ENCODE results near the gene C5orf24.
A peak's percentile ranks its signal among the peaks of the same experiment; 100 is the strongest.
"Not testable (repeated sequence)": the region's sequence is repeated elsewhere in the genome, so short reads cannot be mapped to it uniquely, and the experiment has no call there.

Gene C5orf24

GRCh38 chr5:134877159-134877558 lies 31.4 kb downstream of the C5orf24 start:
- H3F3A ChIP-seq (ENCODE audit: control insufficient read depth, insufficient read depth) = peaks cover 4% of the 10 kb centered on the region; the same call in 1 of the 2 replicates
- peaks cover 62% of the 10 kb centered on the region for H3K79me2 ChIP-seq (ENCODE audit: control insufficient read depth, low read length)
- no peaks in the 10 kb centered on the region for H3K9me3 ChIP-seq (ENCODE audit: control insufficient read depth, insufficient read depth, low read length)
- no peaks in the 10 kb centered on the region for H3K27me3 ChIP-seq (ENCODE audit: control insufficient read depth, low read length)
- peaks cover 23% of the 10 kb centered on the region for H3K36me3 ChIP-seq (ENCODE audit: control insufficient read depth, low read length)
- H4K20me1 ChIP-seq (ENCODE audit: control insufficient read depth, insufficient read depth, low read depth, low read length) = no peaks in the 10 kb centered on the region
- H3K4me3 ChIP-seq (ENCODE audit: low read length) = no peak overlapping the region
- no peak overlapping the region for H3K27ac ChIP-seq (ENCODE audit: low read depth, low read length)
- H3K4me1 ChIP-seq (ENCODE audit: control insufficient read depth, low read length) = peaks cover 32% of the 10 kb centered on the region
- TF ChIP-seq EZH2phosphoT487 (IDR thresholded peaks at IDR 0.05; ENCODE audit: borderline replicate concordance, low read length) = no peak
- TF ChIP-seq CTCF (IDR thresholded peaks at IDR 0.05; ENCODE audit: low read depth, low read length, poor library complexity, severe bottlenecking) = no peak
- H3K9me2 ChIP-seq (replicated peaks; ENCODE audit: control insufficient read depth, low read length) = no peaks in the 10 kb centered on the region
- H3K4me2 ChIP-seq (ENCODE audit: low read length) = peak overlapping the region; percentile 94; the same call in 1 of the 2 replicates

- no peaks in the 10 kb centered on the region for H3K9me2 ChIP-seq (replicated peaks; ENCODE audit: control insufficient read depth, low read length)
- H3K36me3 ChIP-seq (ENCODE audit: control insufficient read depth, low read length) = peaks cover 23% of the 10 kb centered on the region
- H3K79me2 ChIP-seq (ENCODE audit: control insufficient read depth, low read length) = peaks cover 69% of the 10 kb centered on the region
- H3K4me2 ChIP-seq (ENCODE audit: low read length) = no peak overlapping the region
- no peaks in the 10 kb centered on the region for H4K20me1 ChIP-seq (ENCODE audit: control insufficient read depth, insufficient read depth, low read depth, low read length)
- no peak overlapping the region for H3K27ac ChIP-seq (ENCODE audit: low read depth, low read length)
- H3F3A ChIP-seq (ENCODE audit: control insufficient read depth, insufficient read depth) = no peaks in the 10 kb centered on the region
- no peak overlapping the region for H3K4me3 ChIP-seq (ENCODE audit: low read length)
- no peaks in the 10 kb centered on the region for H3K27me3 ChIP-seq (ENCODE audit: control insufficient read depth, low read length)
- TF ChIP-seq CTCF (IDR thresholded peaks at IDR 0.05; ENCODE audit: low read depth, low read length, poor library complexity, severe bottlenecking) = no peak
- no peak for TF ChIP-seq EZH2phosphoT487 (IDR thresholded peaks at IDR 0.05; ENCODE audit: borderline replicate concordance, low read length)
- H3K4me1 ChIP-seq (ENCODE audit: control insufficient read depth, low read length) = peaks cover 23% of the 10 kb centered on the region
- H3K9me3 ChIP-seq (ENCODE audit: control insufficient read depth, insufficient read depth, low read length) = no peaks in the 10 kb centered on the region
These were observed 32.6 kb downstream of the C5orf24 start for GRCh38 chr5:134878403-134878802.

- Histone ChIP-seq H3K4me2 (ENCODE audit: low read length) (no peak overlapping the region), H3K27ac (ENCODE audit: low read depth, low read length) (no peak overlapping the region), H3K27me3 (ENCODE audit: control insufficient read depth, low read length) (no peaks in the 10 kb centered on the region), H3K9me3 (ENCODE audit: control insufficient read depth, insufficient read depth, low read length) (no peaks in the 10 kb centered on the region), H3K36me3 (ENCODE audit: control insufficient read depth, low read length) (peaks cover 23% of the 10 kb centered on the region), H3F3A (ENCODE audit: control insufficient read depth, insufficient read depth) (no peaks in the 10 kb centered on the region), H4K20me1 (ENCODE audit: control insufficient read depth, insufficient read depth, low read depth, low read length) (no peaks in the 10 kb centered on the region), H3K9me2 (replicated peaks; ENCODE audit: control insufficient read depth, low read length) (no peaks in the 10 kb centered on the region), H3K4me3 (ENCODE audit: low read length) (no peak overlapping the region), H3K4me1 (ENCODE audit: control insufficient read depth, low read length) (peaks cover 17% of the 10 kb centered on the region), H3K79me2 (ENCODE audit: control insufficient read depth, low read length) (peaks cover 66% of the 10 kb centered on the region)
- TF ChIP-seq CTCF (IDR thresholded peaks at IDR 0.05; ENCODE audit: low read depth, low read length, poor library complexity, severe bottlenecking) (no peak), EZH2phosphoT487 (IDR thresholded peaks at IDR 0.05; ENCODE audit: borderline replicate concordance, low read length) (no peak)
These were observed 33.7 kb downstream of the C5orf24 start for GRCh38 chr5:134879456-134879855.

GRCh38 chr5:134880937-134881336 lies 35.2 kb downstream of the C5orf24 start:
- not testable (repeated sequence) for H3K27ac ChIP-seq (ENCODE audit: low read depth, low read length); H3K4me2 ChIP-seq (ENCODE audit: low read length); H3K9me2 ChIP-seq (replicated peaks; ENCODE audit: control insufficient read depth, low read length); H3K4me3 ChIP-seq (ENCODE audit: low read length); H4K20me1 ChIP-seq (ENCODE audit: control insufficient read depth, insufficient read depth, low read depth, low read length); H3K27me3 ChIP-seq (ENCODE audit: control insufficient read depth, low read length); H3F3A ChIP-seq (ENCODE audit: control insufficient read depth, insufficient read depth); H3K9me3 ChIP-seq (ENCODE audit: control insufficient read depth, insufficient read depth, low read length)
- peaks cover 67% of the 10 kb centered on the region for H3K79me2 ChIP-seq (ENCODE audit: control insufficient read depth, low read length)
- H3K4me1 ChIP-seq (ENCODE audit: control insufficient read depth, low read length) = peaks cover 13% of the 10 kb centered on the region
- H3K36me3 ChIP-seq (ENCODE audit: control insufficient read depth, low read length) = peaks cover 16% of the 10 kb centered on the region

- H3K27ac ChIP-seq (ENCODE audit: low read depth, low read length); H3K36me3 ChIP-seq (ENCODE audit: control insufficient read depth, low read length); H3F3A ChIP-seq (ENCODE audit: control insufficient read depth, insufficient read depth); H3K27me3 ChIP-seq (ENCODE audit: control insufficient read depth, low read length); H4K20me1 ChIP-seq (ENCODE audit: control insufficient read depth, insufficient read depth, low read depth, low read length); H3K4me1 ChIP-seq (ENCODE audit: control insufficient read depth, low read length); H3K9me3 ChIP-seq (ENCODE audit: control insufficient read depth, insufficient read depth, low read length); H3K4me3 ChIP-seq (ENCODE audit: low read length); H3K4me2 ChIP-seq (ENCODE audit: low read length); H3K9me2 ChIP-seq (replicated peaks; ENCODE audit: control insufficient read depth, low read length): not testable (repeated sequence)
- H3K79me2 ChIP-seq (ENCODE audit: control insufficient read depth, low read length) = peaks cover 67% of the 10 kb centered on the region
These were observed 35.9 kb downstream of the C5orf24 start for GRCh38 chr5:134881711-134882110.

Data from DOHH2 (cell line).